ENCODE results near the gene ATG5.

ATG5 gene

DNA sequence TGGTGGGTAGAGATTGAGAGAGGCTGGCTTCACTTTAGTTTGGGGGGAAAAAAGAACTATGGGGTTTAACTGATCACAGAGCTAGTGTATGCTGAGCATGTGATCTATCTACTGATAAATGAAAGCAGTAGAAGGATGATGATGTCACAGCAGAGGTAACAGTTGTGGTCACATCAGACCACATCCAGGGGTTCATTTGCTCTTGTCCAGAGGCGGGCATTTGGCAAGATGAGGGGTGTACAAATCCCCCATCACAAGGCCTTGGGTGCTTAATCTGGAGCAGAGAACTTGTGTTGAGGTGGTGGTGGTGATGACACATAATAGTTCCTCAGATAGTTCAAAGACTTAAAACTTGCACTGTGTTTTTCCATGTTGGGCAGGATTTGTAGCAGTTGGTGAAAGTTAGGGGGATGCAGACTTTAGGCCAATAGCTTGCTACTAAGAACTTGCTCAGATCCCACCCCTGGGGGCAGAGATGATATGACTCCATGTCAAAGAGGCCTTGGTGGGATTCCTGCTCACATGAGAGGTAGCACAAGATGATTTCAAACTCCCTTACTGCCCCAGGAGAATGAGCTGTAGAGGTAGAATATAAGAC is 176.0 kb downstream of the ATG5 start:
- Histone ChIP-seq H3K4me1 (ENCODE audit: low read depth, poor library complexity, severe bottlenecking) (peaks cover 57% of the 10 kb centered on the region), H3K79me2 (ENCODE audit: insufficient read depth, low read depth) (no peaks in the 10 kb centered on the region), H3K4me2 (peak overlapping the region; percentile 34; the same call in 1 of the 2 replicates), H3K4me3 (IDR thresholded peaks at IDR 0.05; ENCODE audit: insufficient read depth, low read depth, low read length) (no peak overlapping the region), H3K36me3 (ENCODE audit: insufficient read depth) (no peaks in the 10 kb centered on the region), H2AFZ (ENCODE audit: low read depth) (no peak overlapping the region), H3K27me3 (ENCODE audit: insufficient read depth, low read depth) (no peaks in the 10 kb centered on the region), H3K9ac (no peak overlapping the region), H4K20me1 (ENCODE audit: insufficient read depth) (no peaks in the 10 kb centered on the region), H3K27ac (no peak overlapping the region)
- TF ChIP-seq, protein P1, sequence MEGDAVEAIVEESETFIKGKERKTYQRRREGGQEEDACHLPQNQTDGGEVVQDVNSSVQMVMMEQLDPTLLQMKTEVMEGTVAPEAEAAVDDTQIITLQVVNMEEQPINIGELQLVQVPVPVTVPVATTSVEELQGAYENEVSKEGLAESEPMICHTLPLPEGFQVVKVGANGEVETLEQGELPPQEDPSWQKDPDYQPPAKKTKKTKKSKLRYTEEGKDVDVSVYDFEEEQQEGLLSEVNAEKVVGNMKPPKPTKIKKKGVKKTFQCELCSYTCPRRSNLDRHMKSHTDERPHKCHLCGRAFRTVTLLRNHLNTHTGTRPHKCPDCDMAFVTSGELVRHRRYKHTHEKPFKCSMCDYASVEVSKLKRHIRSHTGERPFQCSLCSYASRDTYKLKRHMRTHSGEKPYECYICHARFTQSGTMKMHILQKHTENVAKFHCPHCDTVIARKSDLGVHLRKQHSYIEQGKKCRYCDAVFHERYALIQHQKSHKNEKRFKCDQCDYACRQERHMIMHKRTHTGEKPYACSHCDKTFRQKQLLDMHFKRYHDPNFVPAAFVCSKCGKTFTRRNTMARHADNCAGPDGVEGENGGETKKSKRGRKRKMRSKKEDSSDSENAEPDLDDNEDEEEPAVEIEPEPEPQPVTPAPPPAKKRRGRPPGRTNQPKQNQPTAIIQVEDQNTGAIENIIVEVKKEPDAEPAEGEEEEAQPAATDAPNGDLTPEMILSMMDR (conservative IDR thresholded peaks at IDR 0.05; ENCODE audit: low read depth, low read length) = no peak

DNA sequence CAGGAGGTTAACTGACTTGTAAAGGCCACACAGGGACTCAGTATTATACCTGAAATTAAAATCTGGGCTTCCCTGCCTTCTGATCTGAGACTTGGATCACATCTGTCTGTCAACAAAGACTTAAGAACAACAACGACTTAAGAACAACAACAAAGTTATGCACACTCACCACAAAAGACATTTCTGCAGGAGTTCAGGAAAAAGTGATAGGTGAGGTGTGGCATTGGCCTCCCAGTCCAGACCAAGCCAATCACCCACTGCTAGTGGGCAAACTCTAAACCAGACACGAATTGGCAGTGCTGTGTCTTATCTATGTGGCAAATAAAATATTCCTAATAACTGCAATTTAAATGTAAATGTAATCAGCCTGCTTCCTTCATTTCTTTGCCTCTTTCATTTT is 178.1 kb downstream of the ATG5 start:
- peak overlapping the region; percentile 89 for H3K4me2 ChIP-seq
- H3K27ac ChIP-seq = peak overlapping the region; percentile 76
- H3K4me3 ChIP-seq (IDR thresholded peaks at IDR 0.05; ENCODE audit: insufficient read depth, low read depth, low read length) = no peak overlapping the region
- H3K4me1 ChIP-seq (ENCODE audit: low read depth, poor library complexity, severe bottlenecking) = peaks cover 78% of the 10 kb centered on the region
- TF ChIP-seq, protein P1 (conservative IDR thresholded peaks at IDR 0.05; ENCODE audit: low read depth, low read length) = no peak
- no peaks in the 10 kb centered on the region for H3K27me3 ChIP-seq (ENCODE audit: insufficient read depth, low read depth)
- H3K36me3 ChIP-seq (ENCODE audit: insufficient read depth) = no peaks in the 10 kb centered on the region
- H3K79me2 ChIP-seq (ENCODE audit: insufficient read depth, low read depth) = no peaks in the 10 kb centered on the region
- H4K20me1 ChIP-seq (ENCODE audit: insufficient read depth) = no peaks in the 10 kb centered on the region
- H2AFZ ChIP-seq (ENCODE audit: low read depth) = no peak overlapping the region
- peak overlapping the region; percentile 15; the same call in 1 of the 2 replicates for H3K9ac ChIP-seq

DNA sequence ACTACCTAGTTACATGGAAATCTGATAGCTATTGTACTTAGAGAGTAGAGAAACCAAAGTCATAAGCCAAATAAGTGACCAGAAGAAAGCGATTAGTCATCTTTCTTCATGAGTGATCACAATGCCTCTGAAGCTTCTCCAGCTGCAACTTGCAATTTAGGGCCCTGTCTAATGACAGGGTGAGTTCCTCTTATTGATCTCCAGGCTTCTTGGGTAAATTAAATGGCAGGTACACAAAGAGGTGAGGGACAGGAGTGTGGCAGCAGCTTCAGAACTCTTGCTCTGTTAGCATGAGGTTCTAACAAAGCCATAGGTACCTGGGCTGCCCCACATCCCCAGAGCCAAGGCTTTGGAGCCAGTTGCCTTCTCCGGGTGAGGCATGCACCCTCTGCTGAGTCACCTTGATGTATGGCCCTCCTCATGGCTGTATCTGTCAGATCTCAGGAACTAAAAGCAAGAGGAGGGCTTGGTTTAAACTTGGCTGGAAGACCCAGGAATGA is 178.7 kb downstream of the ATG5 start:
- TF ChIP-seq, protein P1 (conservative IDR thresholded peaks at IDR 0.05; ENCODE audit: low read depth, low read length) = no peak
- Histone ChIP-seq H4K20me1 (ENCODE audit: insufficient read depth) (no peaks in the 10 kb centered on the region), H3K4me2 (peak overlapping the region; percentile 89), H3K4me1 (ENCODE audit: low read depth, poor library complexity, severe bottlenecking) (peaks cover 84% of the 10 kb centered on the region), H2AFZ (ENCODE audit: low read depth) (peak overlapping the region; percentile 12; the same call in 1 of the 2 replicates), H3K27ac (peak overlapping the region; percentile 76), H3K9ac (peak overlapping the region; percentile 15; the same call in 1 of the 2 replicates), H3K36me3 (ENCODE audit: insufficient read depth) (no peaks in the 10 kb centered on the region), H3K79me2 (ENCODE audit: insufficient read depth, low read depth) (no peaks in the 10 kb centered on the region), H3K4me3 (IDR thresholded peaks at IDR 0.05; ENCODE audit: insufficient read depth, low read depth, low read length) (no peak overlapping the region), H3K27me3 (ENCODE audit: insufficient read depth, low read depth) (no peaks in the 10 kb centered on the region)

DNA sequence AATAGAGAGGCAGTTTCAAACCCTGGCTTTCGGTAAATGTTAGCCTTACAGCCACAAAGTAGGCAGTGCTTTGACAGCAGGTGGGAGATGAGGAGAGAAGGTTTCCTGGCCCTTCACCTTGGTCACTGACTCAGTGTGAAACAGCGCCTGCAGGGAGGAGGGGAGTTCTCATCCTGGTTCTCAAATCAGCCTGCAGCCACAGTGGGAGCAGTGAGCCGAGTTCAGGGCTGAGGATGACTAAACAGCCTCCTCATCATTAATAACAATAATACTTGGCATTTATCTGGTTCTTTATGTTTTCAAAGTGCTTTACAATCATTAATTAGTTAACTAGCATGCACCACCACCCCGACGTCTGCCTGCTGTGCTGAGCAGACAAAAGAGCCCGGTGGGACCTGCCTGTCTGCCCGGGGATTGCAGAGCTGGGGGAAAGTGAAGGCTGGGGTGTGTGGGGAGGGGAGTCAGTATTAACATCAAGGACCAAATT is 179.8 kb downstream of the ATG5 start:
- Histone ChIP-seq H3K4me1 (ENCODE audit: low read depth, poor library complexity, severe bottlenecking) (peaks cover 95% of the 10 kb centered on the region), H3K27me3 (ENCODE audit: insufficient read depth, low read depth) (no peaks in the 10 kb centered on the region), H3K9ac (peak overlapping the region; percentile 39; the same call in 1 of the 2 replicates), H4K20me1 (ENCODE audit: insufficient read depth) (no peaks in the 10 kb centered on the region), H3K4me2 (peak overlapping the region; percentile 89), H3K27ac (peak overlapping the region; percentile 76), H3K79me2 (ENCODE audit: insufficient read depth, low read depth) (no peaks in the 10 kb centered on the region), H2AFZ (ENCODE audit: low read depth) (no peak overlapping the region), H3K4me3 (IDR thresholded peaks at IDR 0.05; ENCODE audit: insufficient read depth, low read depth, low read length) (no peak overlapping the region), H3K36me3 (ENCODE audit: insufficient read depth) (no peaks in the 10 kb centered on the region)
- TF ChIP-seq, protein P1 (conservative IDR thresholded peaks at IDR 0.05; ENCODE audit: low read depth, low read length) = no peak

All from KMS-11 (cell line).